ENCODE measurements around the gene PTGFRN.
A peak's percentile ranks its signal among the peaks of the same experiment; 100 is the strongest.

Gene PTGFRN

GRCh38 chr1:116877141-116877818 lies 32.4 kb upstream of the PTGFRN start:
- no peak for DNase-seq (ENCODE audit: insufficient read length)
- FAIRE-seq, result no peak
- no peak for TF ChIP-seq POLR2AphosphoS5 (IDR thresholded peaks at IDR 0.05; ENCODE audit: low read depth, low read length)
- no peak for TF ChIP-seq POLR2A (IDR thresholded peaks at IDR 0.05; ENCODE audit: low read depth, low read length)
- TF ChIP-seq TAF1 (IDR thresholded peaks at IDR 0.05; ENCODE audit: borderline replicate concordance, low read depth, low read length), result no peak

- TF ChIP-seq POLR2AphosphoS5 (IDR thresholded peaks at IDR 0.05; ENCODE audit: low read depth, low read length), result no peak
- TF ChIP-seq POLR2A (IDR thresholded peaks at IDR 0.05; ENCODE audit: low read depth, low read length), result peak; percentile 43; the same call in 1 of the 2 replicates
- no peak for TF ChIP-seq TAF1 (IDR thresholded peaks at IDR 0.05; ENCODE audit: borderline replicate concordance, low read depth, low read length)
- DNase-seq (ENCODE audit: insufficient read length), result peak; percentile 23
- FAIRE-seq, result peak; percentile 80
These were observed 30.8 kb upstream of the PTGFRN start for GRCh38 chr1:116878804-116879477.

DNA sequence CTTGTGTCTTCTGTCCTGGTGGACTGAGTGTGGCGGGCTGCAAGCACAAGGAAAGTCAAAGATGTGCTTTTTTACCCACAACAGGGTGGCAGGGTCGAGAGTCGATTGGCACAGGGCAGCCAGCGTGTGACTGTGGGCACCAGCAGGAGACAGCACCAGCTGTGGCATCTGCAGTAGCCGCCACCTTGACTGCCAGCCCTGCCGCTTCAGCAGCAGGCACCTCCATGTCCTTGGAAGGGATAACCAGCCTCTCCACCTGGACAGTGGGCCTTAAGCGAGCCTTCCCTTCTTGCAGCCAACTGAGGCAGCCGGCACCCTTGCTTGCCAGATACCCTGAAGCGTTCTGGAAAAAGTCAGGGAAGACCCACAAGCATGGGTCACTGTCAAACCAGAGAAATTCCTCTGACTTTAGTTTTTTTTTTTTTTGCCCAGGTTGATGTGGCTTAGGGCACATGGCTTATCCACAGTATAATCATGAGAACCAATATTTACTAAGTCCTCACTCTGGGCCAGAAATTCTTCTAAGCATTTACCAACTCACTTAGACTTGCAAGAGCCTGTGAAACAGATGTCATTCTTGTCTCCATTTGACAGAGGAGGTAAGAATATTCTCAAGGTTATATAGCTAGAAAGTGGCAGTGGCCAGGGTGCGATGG lies 30.1 kb upstream of the PTGFRN start:
- no peak for FAIRE-seq
- TF ChIP-seq POLR2A (IDR thresholded peaks at IDR 0.05; ENCODE audit: low read depth, low read length) (no peak), TAF1 (IDR thresholded peaks at IDR 0.05; ENCODE audit: borderline replicate concordance, low read depth, low read length) (no peak), POLR2AphosphoS5 (IDR thresholded peaks at IDR 0.05; ENCODE audit: low read depth, low read length) (no peak)
- DNase-seq (ENCODE audit: insufficient read length), result no peak

DNA sequence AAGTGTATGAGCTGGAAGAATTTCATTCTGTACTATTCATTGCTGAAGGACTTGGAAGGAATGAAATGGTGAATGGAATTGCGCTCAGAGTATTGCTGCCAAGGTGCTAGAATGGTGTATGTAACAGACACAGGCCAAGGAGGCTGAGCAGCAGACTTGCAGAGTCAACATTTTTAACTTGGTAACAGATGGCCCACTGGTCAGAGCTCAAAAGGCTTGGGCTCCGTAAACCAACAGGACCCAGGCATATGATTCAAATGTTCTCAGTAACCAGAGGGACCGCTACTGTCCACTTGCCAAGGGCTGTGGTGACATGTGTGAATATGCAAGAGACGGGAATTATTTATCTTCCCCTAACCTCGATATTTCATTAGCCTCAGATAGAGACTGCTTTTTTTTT lies 28.8 kb upstream of the PTGFRN start:
- no peak for TF ChIP-seq POLR2A (IDR thresholded peaks at IDR 0.05; ENCODE audit: low read depth, low read length)
- no peak for TF ChIP-seq TAF1 (IDR thresholded peaks at IDR 0.05; ENCODE audit: borderline replicate concordance, low read depth, low read length)
- TF ChIP-seq POLR2AphosphoS5 (IDR thresholded peaks at IDR 0.05; ENCODE audit: low read depth, low read length), result no peak
- no peak for DNase-seq (ENCODE audit: insufficient read length)
- FAIRE-seq, result no peak

GRCh38 chr1:116881879-116882520 lies 27.7 kb upstream of the PTGFRN start:
- FAIRE-seq (no peak), DNase-seq (ENCODE audit: insufficient read length) (no peak)
- no peak for TF ChIP-seq POLR2AphosphoS5 (IDR thresholded peaks at IDR 0.05; ENCODE audit: low read depth, low read length)
- TF ChIP-seq POLR2A (IDR thresholded peaks at IDR 0.05; ENCODE audit: low read depth, low read length), result no peak
- no peak for TF ChIP-seq TAF1 (IDR thresholded peaks at IDR 0.05; ENCODE audit: borderline replicate concordance, low read depth, low read length)

DNA sequence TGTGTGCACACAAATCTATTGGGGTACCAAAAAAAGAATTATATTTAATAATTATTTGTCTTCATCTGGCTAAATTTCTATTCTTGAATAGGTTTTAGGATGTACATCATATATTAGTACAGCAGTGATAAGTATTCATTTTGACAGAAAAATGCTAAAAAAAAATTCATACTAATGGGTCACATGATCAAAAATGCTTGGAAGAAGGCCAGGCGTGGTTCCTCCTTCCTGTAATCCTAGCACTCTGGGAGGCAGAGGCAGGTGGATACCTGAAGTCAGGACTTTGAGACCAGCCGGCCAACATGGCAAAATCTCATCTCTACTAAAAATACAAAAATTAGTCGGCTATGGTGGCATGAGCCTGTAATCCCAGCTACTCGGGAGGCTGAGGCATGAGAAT lies 26.9 kb upstream of the PTGFRN start:
- TF ChIP-seq POLR2AphosphoS5 (IDR thresholded peaks at IDR 0.05; ENCODE audit: low read depth, low read length) (no peak), POLR2A (IDR thresholded peaks at IDR 0.05; ENCODE audit: low read depth, low read length) (no peak), TAF1 (IDR thresholded peaks at IDR 0.05; ENCODE audit: borderline replicate concordance, low read depth, low read length) (no peak)
- DNase-seq (ENCODE audit: insufficient read length) (no peak), FAIRE-seq (no peak)

DNA sequence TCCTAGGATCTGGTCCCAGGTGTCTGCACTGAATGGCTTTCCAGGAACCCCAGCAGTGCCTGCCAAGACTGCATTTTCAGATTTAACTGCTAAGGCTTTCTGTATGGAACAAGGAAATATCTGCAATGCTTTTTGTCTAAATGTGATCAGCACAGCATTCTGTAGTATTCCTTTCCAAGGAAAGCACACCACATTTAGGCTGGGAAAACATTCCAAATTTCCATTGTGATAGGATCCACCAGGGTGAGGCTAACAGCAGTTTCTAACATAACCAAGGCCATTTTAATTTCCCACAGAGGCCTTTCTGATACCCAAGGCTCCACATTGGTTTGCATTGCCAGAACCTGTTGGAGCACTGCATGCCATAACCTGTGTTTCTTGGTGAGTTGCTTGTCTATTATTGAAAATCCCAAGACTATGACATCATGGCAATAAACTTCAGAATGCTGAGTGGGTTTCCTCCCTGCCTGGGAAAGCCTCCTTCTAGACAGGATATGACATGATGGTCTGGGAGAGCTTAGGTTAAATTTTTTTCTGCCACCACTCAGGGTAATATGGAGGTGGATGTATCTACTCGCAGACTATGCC lies 23.3 kb upstream of the PTGFRN start:
- FAIRE-seq, result no peak
- no peak for DNase-seq (ENCODE audit: insufficient read length)
- TF ChIP-seq POLR2AphosphoS5 (IDR thresholded peaks at IDR 0.05; ENCODE audit: low read depth, low read length), result no peak
- no peak for TF ChIP-seq POLR2A (IDR thresholded peaks at IDR 0.05; ENCODE audit: low read depth, low read length)
- no peak for TF ChIP-seq TAF1 (IDR thresholded peaks at IDR 0.05; ENCODE audit: borderline replicate concordance, low read depth, low read length)

DNA sequence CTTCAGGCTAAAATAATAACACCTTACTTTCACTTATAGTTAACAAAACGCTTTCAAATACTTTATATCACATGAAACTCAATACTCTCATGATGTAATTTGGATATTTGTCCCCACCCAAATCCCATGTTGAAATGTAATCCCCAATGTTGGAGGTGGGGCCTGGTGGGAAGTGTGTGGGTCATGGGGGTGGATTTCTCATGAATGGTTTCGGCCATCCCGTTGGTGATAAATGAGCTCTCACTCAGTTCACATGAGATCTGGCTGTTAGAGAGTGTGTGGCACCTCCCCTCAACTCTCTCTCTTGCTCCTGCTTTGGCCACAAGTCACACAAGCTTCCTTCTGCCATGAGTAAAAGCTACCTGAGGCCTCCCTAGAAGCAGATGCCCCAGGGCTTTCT lies 22.5 kb upstream of the PTGFRN start:
- FAIRE-seq, result no peak
- DNase-seq (ENCODE audit: insufficient read length), result no peak
- no peak for TF ChIP-seq POLR2AphosphoS5 (IDR thresholded peaks at IDR 0.05; ENCODE audit: low read depth, low read length)
- TF ChIP-seq POLR2A (IDR thresholded peaks at IDR 0.05; ENCODE audit: low read depth, low read length), result no peak
- no peak for TF ChIP-seq TAF1 (IDR thresholded peaks at IDR 0.05; ENCODE audit: borderline replicate concordance, low read depth, low read length)

DNA sequence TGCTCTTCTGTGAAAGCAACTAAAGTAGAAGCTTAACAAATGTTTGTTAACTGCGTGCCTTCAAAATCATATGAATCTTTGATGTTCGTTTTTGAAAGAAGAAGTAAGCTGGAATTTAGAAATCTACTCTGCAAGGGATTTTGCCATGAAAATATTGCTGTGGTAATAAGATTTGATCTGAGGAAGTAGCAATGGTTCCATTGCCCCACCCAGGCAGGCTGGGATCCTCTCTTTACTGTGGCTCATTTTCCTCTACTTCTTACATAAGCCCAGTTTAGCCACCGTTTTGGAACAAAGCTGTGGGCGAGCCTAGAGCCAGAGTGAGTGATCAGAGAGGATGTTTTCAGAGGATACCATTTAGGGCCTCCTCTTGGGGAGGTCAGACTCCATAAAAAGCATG lies 20.3 kb upstream of the PTGFRN start:
- no peak for FAIRE-seq
- TF ChIP-seq POLR2A (IDR thresholded peaks at IDR 0.05; ENCODE audit: low read depth, low read length), result no peak
- TF ChIP-seq TAF1 (IDR thresholded peaks at IDR 0.05; ENCODE audit: borderline replicate concordance, low read depth, low read length), result no peak
- no peak for TF ChIP-seq POLR2AphosphoS5 (IDR thresholded peaks at IDR 0.05; ENCODE audit: low read depth, low read length)
- no peak for DNase-seq (ENCODE audit: insufficient read length)

DNA sequence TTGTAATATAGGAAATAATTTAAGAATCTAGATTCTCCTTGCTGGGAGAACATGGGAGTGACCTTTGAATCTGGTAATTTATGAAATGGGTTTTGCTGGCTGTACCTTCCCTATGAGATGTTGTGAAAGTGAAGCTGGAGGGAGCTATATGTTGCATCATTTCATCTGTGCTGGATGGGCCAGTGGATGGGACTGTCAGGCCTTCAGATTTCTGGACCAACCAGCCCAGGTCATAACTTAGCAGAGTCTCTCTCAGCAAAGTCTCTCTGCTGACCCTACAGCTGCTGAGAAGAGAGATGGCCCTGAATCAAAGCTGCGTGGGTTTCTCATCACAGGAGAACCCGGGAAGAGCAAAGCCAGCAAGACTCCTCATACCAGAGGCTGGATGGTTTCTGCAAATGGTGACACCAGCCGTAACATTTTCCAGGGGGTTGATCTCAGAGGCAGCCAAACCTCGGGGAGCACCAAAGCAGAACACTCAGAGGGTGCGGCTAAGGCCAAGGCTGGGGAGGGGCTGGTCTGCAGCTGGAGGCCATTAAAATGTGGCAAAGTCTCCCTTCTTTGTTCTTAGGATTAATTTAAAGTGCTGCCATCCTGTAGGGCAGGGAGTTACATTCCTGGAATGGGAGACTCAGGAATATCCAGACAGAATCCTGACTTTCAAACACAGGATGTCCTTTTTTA lies 18.2 kb upstream of the PTGFRN start:
- no peak for DNase-seq (ENCODE audit: insufficient read length)
- FAIRE-seq, result no peak
- TF ChIP-seq TAF1 (IDR thresholded peaks at IDR 0.05; ENCODE audit: borderline replicate concordance, low read depth, low read length), result no peak
- TF ChIP-seq POLR2A (IDR thresholded peaks at IDR 0.05; ENCODE audit: low read depth, low read length), result no peak
- TF ChIP-seq POLR2AphosphoS5 (IDR thresholded peaks at IDR 0.05; ENCODE audit: low read depth, low read length), result no peak

Data from GM12892 (cell line).